Measurements from ENCODE around the gene CADM1.

- TF ChIP-seq POLR2AphosphoS5 (IDR thresholded peaks at IDR 0.05; ENCODE audit: low read depth, low read length) (no peak), CTCF (IDR thresholded peaks at IDR 0.05 in 2 of 3, conservative IDR thresholded peaks at IDR 0.05 in 1 of 3; ENCODE audit: borderline replicate concordance in 1 of 3, insufficient read depth in 1 of 3, low read depth in 2 of 3, low read length in 2 of 3) (no peak)
Measured at GRCh38 chr11:115345840-115346239, 158.4 kb downstream of the CADM1 start.

Data from HCT116 (cell line).